ENCODE data around the gene GSTA1. TPM values are rescaled to one million over a fixed set of nuclear protein-coding genes. Genes with fewer than 3 reads are reported as not detected.
"Not testable (repeated sequence)": the region's sequence is repeated elsewhere in the genome, so short reads cannot be mapped to it uniquely, and the experiment has no call there.

GSTA1 gene
- total RNA-seq, 1 experiment from 2014 or later = not detected

DNA sequence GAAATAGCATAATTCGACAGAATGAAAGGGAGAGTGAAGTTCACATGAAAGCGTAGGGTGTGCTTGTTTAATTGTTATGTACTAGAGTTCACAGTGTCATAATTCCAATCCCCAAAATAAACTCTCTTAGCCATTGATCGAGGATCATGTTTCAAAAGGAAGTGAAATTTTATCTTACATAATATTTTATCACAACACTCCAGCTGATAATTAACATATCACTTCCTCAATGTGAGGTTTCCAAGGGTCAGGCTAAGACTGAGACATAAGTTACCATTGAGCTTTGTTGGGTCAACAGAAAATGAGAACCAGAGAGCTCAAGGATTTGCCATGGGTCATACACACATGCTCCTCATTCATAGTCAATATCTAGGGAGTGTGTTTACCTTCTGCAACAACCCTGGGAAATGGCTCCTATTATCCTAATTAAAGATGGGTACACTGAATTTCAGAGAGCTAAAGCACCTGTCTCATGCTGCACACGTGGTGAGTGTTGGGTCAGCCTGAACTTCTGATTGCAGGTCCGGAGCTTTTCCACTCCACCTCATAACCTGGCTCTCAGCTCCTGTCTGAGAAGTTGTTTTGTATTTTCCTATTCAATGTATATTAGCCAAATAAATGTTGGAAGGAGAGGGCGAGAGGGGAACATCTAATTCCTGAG, 43.4 kb downstream of the GSTA1 start:
- peak overlapping the region; percentile 43 for H3K27ac Mint-ChIP-seq (ENCODE audit: unreplicated experiment)
- intact Hi-C loops (cut with micrococcal nuclease; ENCODE audit: unreplicated experiment) = no loop called here
- no peak overlapping the region for H3K4me3 Mint-ChIP-seq (ENCODE audit: low read depth, unreplicated experiment)
- peaks cover 18% of the 10 kb centered on the region for H3K4me1 Mint-ChIP-seq (ENCODE audit: low read depth, unreplicated experiment)
- H3K36me3 Mint-ChIP-seq (ENCODE audit: insufficient read depth, unreplicated experiment) = no peaks in the 10 kb centered on the region
- no TSS peak for BruUV-seq (replicated peaks)
- CTCF ChIA-PET = no interaction called here
- no peaks in the 10 kb centered on the region for H3K9me3 Mint-ChIP-seq (ENCODE audit: low read depth, unreplicated experiment)
- TF ChIP-seq, protein P1, sequence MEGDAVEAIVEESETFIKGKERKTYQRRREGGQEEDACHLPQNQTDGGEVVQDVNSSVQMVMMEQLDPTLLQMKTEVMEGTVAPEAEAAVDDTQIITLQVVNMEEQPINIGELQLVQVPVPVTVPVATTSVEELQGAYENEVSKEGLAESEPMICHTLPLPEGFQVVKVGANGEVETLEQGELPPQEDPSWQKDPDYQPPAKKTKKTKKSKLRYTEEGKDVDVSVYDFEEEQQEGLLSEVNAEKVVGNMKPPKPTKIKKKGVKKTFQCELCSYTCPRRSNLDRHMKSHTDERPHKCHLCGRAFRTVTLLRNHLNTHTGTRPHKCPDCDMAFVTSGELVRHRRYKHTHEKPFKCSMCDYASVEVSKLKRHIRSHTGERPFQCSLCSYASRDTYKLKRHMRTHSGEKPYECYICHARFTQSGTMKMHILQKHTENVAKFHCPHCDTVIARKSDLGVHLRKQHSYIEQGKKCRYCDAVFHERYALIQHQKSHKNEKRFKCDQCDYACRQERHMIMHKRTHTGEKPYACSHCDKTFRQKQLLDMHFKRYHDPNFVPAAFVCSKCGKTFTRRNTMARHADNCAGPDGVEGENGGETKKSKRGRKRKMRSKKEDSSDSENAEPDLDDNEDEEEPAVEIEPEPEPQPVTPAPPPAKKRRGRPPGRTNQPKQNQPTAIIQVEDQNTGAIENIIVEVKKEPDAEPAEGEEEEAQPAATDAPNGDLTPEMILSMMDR (IDR thresholded peaks at IDR 0.05; ENCODE audit: unreplicated experiment) = no peak
- peaks cover 58% of the 10 kb centered on the region for H3K27me3 Mint-ChIP-seq (ENCODE audit: unreplicated experiment)
- no peak for DNase-seq

DNA sequence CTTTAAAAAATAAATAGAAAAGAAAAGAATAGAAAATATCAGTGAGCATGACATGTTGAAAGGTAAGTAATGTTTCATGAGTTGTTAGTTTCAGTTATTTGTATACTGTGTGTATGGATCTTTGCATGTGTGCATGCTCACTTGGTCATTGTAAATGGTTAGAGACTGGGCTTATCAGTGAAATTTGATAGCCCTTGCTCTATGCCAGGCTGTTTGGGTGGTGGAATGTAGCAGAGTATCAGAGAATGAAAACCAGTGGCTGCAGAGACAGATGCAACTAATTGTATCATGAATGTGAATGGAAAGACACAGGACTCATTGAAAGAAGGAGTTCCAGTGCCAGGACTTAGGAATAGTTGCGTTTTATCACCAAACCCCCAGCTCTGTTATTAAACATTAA, 44.5 kb downstream of the GSTA1 start:
- TF ChIP-seq, protein P1 (IDR thresholded peaks at IDR 0.05; ENCODE audit: unreplicated experiment) = no peak
- Mint-ChIP-seq H3K36me3 (ENCODE audit: insufficient read depth, unreplicated experiment) (no peaks in the 10 kb centered on the region), H3K27me3 (ENCODE audit: unreplicated experiment) (peaks cover 58% of the 10 kb centered on the region), H3K9me3 (ENCODE audit: low read depth, unreplicated experiment) (no peaks in the 10 kb centered on the region), H3K27ac (ENCODE audit: unreplicated experiment) (no peak overlapping the region), H3K4me1 (ENCODE audit: low read depth, unreplicated experiment) (peaks cover 18% of the 10 kb centered on the region), H3K4me3 (ENCODE audit: low read depth, unreplicated experiment) (no peak overlapping the region)
- BruUV-seq (replicated peaks) = no TSS peak
- CTCF ChIA-PET = no interaction called here
- intact Hi-C loops (cut with micrococcal nuclease; ENCODE audit: unreplicated experiment) = no loop called here
- DNase-seq = no peak

DNA sequence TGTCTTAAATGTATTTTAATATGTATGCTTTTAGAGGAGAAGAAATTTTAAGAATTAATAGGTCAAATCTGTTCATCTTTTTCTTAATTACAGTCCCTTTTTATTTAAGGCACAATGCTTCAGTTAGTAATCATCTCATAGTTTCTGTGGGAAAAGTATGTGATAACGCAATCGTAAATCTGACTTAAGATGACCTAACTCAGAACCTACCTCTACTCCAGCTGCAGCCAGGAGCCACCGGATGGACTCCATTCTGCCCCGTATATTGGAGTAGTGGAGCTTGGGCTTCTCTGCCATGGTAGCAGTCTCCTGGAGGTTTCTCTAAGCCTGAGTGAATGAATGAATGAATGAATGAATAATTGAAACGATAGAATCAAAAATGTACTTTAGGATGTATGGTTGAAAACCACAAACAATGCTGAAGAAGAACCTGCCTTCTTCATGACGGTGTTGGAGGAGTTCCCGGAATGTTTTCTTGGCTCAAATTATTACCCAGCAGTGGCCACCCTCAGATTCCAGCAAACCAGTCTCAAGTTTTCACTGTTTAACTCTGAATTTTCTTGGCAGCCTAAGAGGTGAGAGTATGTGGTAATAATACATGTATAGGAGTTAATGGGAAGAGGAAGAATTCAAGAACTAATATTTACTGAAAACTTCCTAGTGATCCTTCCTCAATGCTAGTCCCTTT, 45.8 kb downstream of the GSTA1 start:
- H3K9me3 Mint-ChIP-seq (ENCODE audit: low read depth, unreplicated experiment); H3K4me3 Mint-ChIP-seq (ENCODE audit: low read depth, unreplicated experiment); CTCF ChIA-PET; H3K36me3 Mint-ChIP-seq (ENCODE audit: insufficient read depth, unreplicated experiment); intact Hi-C loops (cut with micrococcal nuclease; ENCODE audit: unreplicated experiment); DNase-seq; H3K27ac Mint-ChIP-seq (ENCODE audit: unreplicated experiment); BruUV-seq (replicated peaks): not testable (repeated sequence)
- peaks cover 11% of the 10 kb centered on the region for H3K4me1 Mint-ChIP-seq (ENCODE audit: low read depth, unreplicated experiment)
- peaks cover 60% of the 10 kb centered on the region for H3K27me3 Mint-ChIP-seq (ENCODE audit: unreplicated experiment)

DNA sequence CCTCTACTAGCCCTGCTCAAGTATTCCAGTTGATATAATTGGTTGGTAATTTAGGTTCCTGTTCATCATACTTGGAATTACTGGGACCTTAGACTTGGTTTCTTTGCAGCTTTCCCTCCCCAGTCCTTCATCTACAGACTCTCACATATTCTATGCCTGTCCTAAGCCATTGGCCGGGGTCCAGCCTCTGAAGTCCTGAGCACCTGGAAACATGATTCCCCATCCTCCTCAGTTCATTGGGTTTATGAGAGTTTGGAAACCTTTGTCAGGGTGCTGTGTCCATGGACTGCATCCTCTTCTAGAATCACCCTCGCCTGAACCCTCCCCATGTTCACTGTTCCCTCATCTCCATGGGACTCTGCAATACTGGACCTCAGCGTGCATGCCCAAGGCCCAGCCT, 49.2 kb downstream of the GSTA1 start:
- Mint-ChIP-seq H3K36me3 (ENCODE audit: insufficient read depth, unreplicated experiment) (no peaks in the 10 kb centered on the region), H3K4me1 (ENCODE audit: low read depth, unreplicated experiment) (no peaks in the 10 kb centered on the region), H3K4me3 (ENCODE audit: low read depth, unreplicated experiment) (no peak overlapping the region), H3K9me3 (ENCODE audit: low read depth, unreplicated experiment) (no peaks in the 10 kb centered on the region), H3K27me3 (ENCODE audit: unreplicated experiment) (peaks cover 71% of the 10 kb centered on the region), H3K27ac (ENCODE audit: unreplicated experiment) (no peak overlapping the region)
- no peak for DNase-seq
- intact Hi-C loops (cut with micrococcal nuclease; ENCODE audit: unreplicated experiment) = no loop called here
- CTCF ChIA-PET = no interaction called here
- TF ChIP-seq, protein P1 (IDR thresholded peaks at IDR 0.05; ENCODE audit: unreplicated experiment) = no peak
- BruUV-seq (replicated peaks) = no TSS peak

DNA sequence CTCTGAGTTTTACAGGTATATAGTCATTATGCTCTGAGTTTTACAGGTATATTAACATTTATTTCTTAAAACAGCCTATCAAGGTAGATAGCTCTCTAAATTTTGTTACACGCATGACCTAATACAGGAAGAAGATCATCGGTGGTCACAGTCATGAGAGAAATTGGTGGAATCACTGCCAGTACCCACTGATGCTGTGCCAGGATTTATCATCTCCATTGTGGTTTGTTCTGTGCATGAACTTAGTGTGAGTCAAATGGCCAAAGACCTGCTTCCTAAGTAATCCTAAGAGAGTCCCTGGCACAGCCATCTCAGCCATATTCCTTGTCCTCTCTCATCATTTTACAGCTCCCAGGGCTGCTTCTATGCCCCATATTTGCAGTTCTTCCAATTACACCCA, 50.5 kb downstream of the GSTA1 start:
- H3K4me3 Mint-ChIP-seq (ENCODE audit: low read depth, unreplicated experiment); intact Hi-C loops (cut with micrococcal nuclease; ENCODE audit: unreplicated experiment); H3K36me3 Mint-ChIP-seq (ENCODE audit: insufficient read depth, unreplicated experiment); H3K27ac Mint-ChIP-seq (ENCODE audit: unreplicated experiment); H3K4me1 Mint-ChIP-seq (ENCODE audit: low read depth, unreplicated experiment); BruUV-seq (replicated peaks); DNase-seq; CTCF ChIA-PET; H3K9me3 Mint-ChIP-seq (ENCODE audit: low read depth, unreplicated experiment): not testable (repeated sequence)
- H3K27me3 Mint-ChIP-seq (ENCODE audit: unreplicated experiment) = peaks cover 81% of the 10 kb centered on the region

All from Calu3 (cell line).